ENCODE data around the gene LTBP4.

- no peak for TF ChIP-seq ZNF513 (tag by site-specific recombination; IDR thresholded peaks at IDR 0.05)
- no peak for TF ChIP-seq CTCF (tag by site-specific recombination; IDR thresholded peaks at IDR 0.05)
- no peak for TF ChIP-seq ZNF571 (tag by site-specific recombination; IDR thresholded peaks at IDR 0.05)
- no peak for TF ChIP-seq ELK4 (IDR thresholded peaks at IDR 0.05; ENCODE audit: borderline replicate concordance, low read depth, low read length)
- no peak for TF ChIP-seq ZNF184 (tag by site-specific recombination; IDR thresholded peaks at IDR 0.05)
- TF ChIP-seq ZNF48 (tag by site-specific recombination; IDR thresholded peaks at IDR 0.05): no peak
- no peak for TF ChIP-seq ZBTB10 (tag by site-specific recombination; IDR thresholded peaks at IDR 0.05)
- no peak for TF ChIP-seq ZNF449 (tag by site-specific recombination; IDR thresholded peaks at IDR 0.05)
- no peak for TF ChIP-seq REST (tag by site-specific recombination; IDR thresholded peaks at IDR 0.05)
These were observed 60.4 kb downstream of the LTBP4 start for GRCh38 chr19:40661616-40662015.
